Mammary epithelial cell (primary cell): Measurements from ENCODE around the gene BLVRA.

Source experiments
- EZH2 ChIP-seq: IDR thresholded peaks from 2 replicates; pipeline ENCODE4 v1.6.1; 2012; ENCODE audit warnings: low read length, inconsistent platforms, borderline replicate concordance
- TF ChIP-seq, protein P1 (sequence below), 2 donors: IDR thresholded peaks in 1 of 2; conservative IDR thresholded peaks in 1 of 2; 2 replicates each; pipeline ENCODE4 v1.5.1; 2011 to 2012; ENCODE audit warnings: inconsistent platforms in 2 of 2, low read length in 2 of 2, mild to moderate bottlenecking in 2 of 2, control low read depth in 1 of 2, low read depth in 1 of 2; ENCODE audit not compliant: insufficient read depth in 1 of 2; ENCODE audit errors: extremely low read depth in 1 of 2

GRCh38 chr7:43754596-43754995 lies 3.9 kb upstream of the BLVRA start:
- TF ChIP-seq, protein P1, sequence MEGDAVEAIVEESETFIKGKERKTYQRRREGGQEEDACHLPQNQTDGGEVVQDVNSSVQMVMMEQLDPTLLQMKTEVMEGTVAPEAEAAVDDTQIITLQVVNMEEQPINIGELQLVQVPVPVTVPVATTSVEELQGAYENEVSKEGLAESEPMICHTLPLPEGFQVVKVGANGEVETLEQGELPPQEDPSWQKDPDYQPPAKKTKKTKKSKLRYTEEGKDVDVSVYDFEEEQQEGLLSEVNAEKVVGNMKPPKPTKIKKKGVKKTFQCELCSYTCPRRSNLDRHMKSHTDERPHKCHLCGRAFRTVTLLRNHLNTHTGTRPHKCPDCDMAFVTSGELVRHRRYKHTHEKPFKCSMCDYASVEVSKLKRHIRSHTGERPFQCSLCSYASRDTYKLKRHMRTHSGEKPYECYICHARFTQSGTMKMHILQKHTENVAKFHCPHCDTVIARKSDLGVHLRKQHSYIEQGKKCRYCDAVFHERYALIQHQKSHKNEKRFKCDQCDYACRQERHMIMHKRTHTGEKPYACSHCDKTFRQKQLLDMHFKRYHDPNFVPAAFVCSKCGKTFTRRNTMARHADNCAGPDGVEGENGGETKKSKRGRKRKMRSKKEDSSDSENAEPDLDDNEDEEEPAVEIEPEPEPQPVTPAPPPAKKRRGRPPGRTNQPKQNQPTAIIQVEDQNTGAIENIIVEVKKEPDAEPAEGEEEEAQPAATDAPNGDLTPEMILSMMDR (conservative IDR thresholded peaks at IDR 0.05 in 1 of 2, IDR thresholded peaks at IDR 0.05 in 1 of 2; ENCODE audit: extremely low read depth in 1 of 2, insufficient read depth in 1 of 2, low read depth in 1 of 2, low read length in 2 of 2) = no peak
- TF ChIP-seq EZH2 = no peak
